K562 (cell line): Measurements from ENCODE around the gene MAST4. TPM values are rescaled to one million over a fixed set of nuclear protein-coding genes. Genes with fewer than 3 reads are reported as not detected.

ENCODE experiments used
- ATAC-seq: fragments of 200-7000 bp; cut with Tn5 transposase; 3 replicates; pipeline ENCODE4 v1.9.1; 2020; ENCODE audit warnings: moderate library complexity
- BruUV-seq: library from RNA; stranded (reverse); fragments of 400-500 nt; replicated peaks from 2 replicates; lab custom pipeline; 2021; lab: Mats Ljungman, UMichigan
- CTCF ChIA-PET: fragments of 300-600 bp; formaldehyde crosslinking; extraction: SDS; loops from one replicate; lab custom pipeline; 2021; ENCODE audit warnings: low intra/inter-chr PET ratio; lab: Yijun Ruan, JAX
- POLR2A ChIA-PET: fragments of 300-600, 350-650 bp; sonication (Branson Sonifier 250); formaldehyde crosslinking; extraction: SDS; loops from one replicate; lab custom pipeline; 2021; ENCODE audit warnings: antibody characterized with exemption, inconsistent platforms; lab: Yijun Ruan, JAX
- DNase-seq, 4 experiments: peaks; one replicate each; pipeline versions ENCODE4 v3.0.0 to v3.0.0-alpha.2; 2011 to 2018; ENCODE audit warnings: low spot score in 3 of 4, mixed read lengths in 3 of 4; ENCODE audit errors: extremely low read depth in 1 of 4
- FAIRE-seq: peaks from 2 replicates; lab custom pipeline; 2011; peaks lifted over from hg19 to GRCh38; lab: Jason Lieb, UNC
- H2AFZ ChIP-seq: 2 replicates; pipeline ENCODE4 v1.6.0; 2011; ENCODE audit warnings: low read depth, low read length, control low read depth, inconsistent platforms
- H3K27ac ChIP-seq: fragments of 200-600 bp; 3 replicates; pipeline ENCODE4 v1.8.0; 2011; ENCODE audit warnings: low read depth, mild to moderate bottlenecking, control low read depth, inconsistent platforms, low read length, moderate library complexity, mixed read lengths; ENCODE audit errors: extremely low read depth
- H3K27me3 ChIP-seq, 2 experiments: fragments of 300-600 bp in 1 of 2; 2 replicates in 1 of 2; 3 replicates in 1 of 2; pipeline versions ENCODE4 v1.6.0 to v1.8.0; 2011; ENCODE audit warnings: inconsistent platforms in 2 of 2, low read length in 2 of 2, mild to moderate bottlenecking in 1 of 2, mixed read lengths in 1 of 2, moderate library complexity in 1 of 2; ENCODE audit not compliant: control insufficient read depth in 2 of 2, insufficient read depth in 2 of 2
- H3K36me3 ChIP-seq: fragments of 300-600 bp; 3 replicates; pipeline ENCODE4 v1.8.0; 2011; ENCODE audit warnings: mild to moderate bottlenecking, low read length, inconsistent platforms; ENCODE audit not compliant: control insufficient read depth, insufficient read depth
- H3K4me1 ChIP-seq, 2 experiments: fragments of 200-600 bp in 1 of 2; replicated peaks in 1 of 2; 2 replicates in 1 of 2; 3 replicates in 1 of 2; pipeline versions ENCODE4 v1.5.1 to v1.8.0; 2011; ENCODE audit warnings: inconsistent platforms in 2 of 2, low read length in 2 of 2, mild to moderate bottlenecking in 1 of 2, mixed read lengths in 1 of 2, moderate library complexity in 1 of 2; ENCODE audit not compliant: control insufficient read depth in 2 of 2, insufficient read depth in 2 of 2
- H3K4me2 ChIP-seq: 2 replicates; pipeline ENCODE4 v1.6.1; 2011; ENCODE audit warnings: low read length, control low read depth, inconsistent platforms, mixed read lengths; ENCODE audit not compliant: insufficient read depth
- H3K4me3 ChIP-seq: fragments of 200-600 bp; sonication (generic), shearing (Covaris generic); 2 replicates; pipeline ENCODE4 v1.5.1; 2016; ENCODE audit warnings: control low read depth, inconsistent platforms
- H3K79me2 ChIP-seq: fragments of 200-600 bp; 3 replicates; pipeline ENCODE4 v1.8.0; 2011; ENCODE audit warnings: low read length, inconsistent platforms; ENCODE audit not compliant: control insufficient read depth, insufficient read depth
- H3K9ac ChIP-seq, 2 experiments: 2 replicates each; pipeline versions ENCODE4 v1.6.0 to v1.6.1; 2011; ENCODE audit warnings: low read depth in 2 of 2, low read length in 2 of 2, control low read depth in 1 of 2, inconsistent platforms in 1 of 2, mild to moderate bottlenecking in 1 of 2, mixed read lengths in 1 of 2; ENCODE audit not compliant: insufficient read depth in 1 of 2
- H3K9me1 ChIP-seq: one replicate; pipeline ENCODE4 v1.6.0; 2011; ENCODE audit warnings: inconsistent platforms, mild to moderate bottlenecking, low read length, moderate library complexity; ENCODE audit not compliant: control insufficient read depth, insufficient read depth
- H3K9me3 ChIP-seq: replicated peaks from 2 replicates; pipeline ENCODE4 v1.5.1; 2011; ENCODE audit warnings: low read depth, low read length, inconsistent platforms; ENCODE audit not compliant: control insufficient read depth, insufficient read depth
- H4K20me1 ChIP-seq: replicated peaks from 2 replicates; pipeline ENCODE4 v1.6.1; 2011; ENCODE audit warnings: low read length, inconsistent platforms, mixed read lengths; ENCODE audit not compliant: control insufficient read depth, insufficient read depth
- BRF1 ChIP-seq: IDR thresholded peaks from 3 replicates; pipeline ENCODE4 v1.6.1; 2011; ENCODE audit warnings: borderline replicate concordance, mild to moderate bottlenecking; ENCODE audit not compliant: insufficient read length; ENCODE audit errors: extremely low read depth
- CEBPG ChIP-seq, 3 experiments: fragments of 200-800 bp in 1 of 3; sonication (Bioruptor generic) in 1 of 3; sonication (generic) in 1 of 3; formaldehyde crosslinking in 1 of 3; IDR thresholded peaks in 2 of 3; conservative IDR thresholded peaks in 1 of 3; 2 replicates each; pipeline versions ENCODE4 v1.6.1 to v1.8.0; 2016 to 2022; ENCODE audit warnings: missing compliant biosample characterization in 2 of 3, missing genetic modification characterization in 2 of 3, mild to moderate bottlenecking in 1 of 3, missing genetic modification reagents in 1 of 3
- FOSL1 ChIP-seq: fragments of 200-800 bp; sonication (Bioruptor generic); conservative IDR thresholded peaks from 2 replicates; pipeline ENCODE4 v1.6.1; 2016; ENCODE audit warnings: missing genetic modification characterization, missing compliant biosample characterization
- STAG1 ChIP-seq: sonication (generic); formaldehyde crosslinking; IDR thresholded peaks from 2 replicates; pipeline ENCODE4 v1.5.0; 2020; ENCODE audit warnings: missing genetic modification reagents, borderline replicate concordance
- YBX1 ChIP-seq: fragments of 450-650 bp; IDR thresholded peaks from 2 replicates; pipeline ENCODE4 v1.7.1; 2016; ENCODE audit warnings: mild to moderate bottlenecking
- WGBS: fragments of 100-300 bp; shearing (Covaris generic); methylation state at CpG from one replicate; pipeline ENCODE4 v1.1.6; 2016; ENCODE audit warnings: low coverage, mixed read lengths; ENCODE audit not compliant: insufficient coverage; ENCODE audit errors: missing lambda C conversion rate; 5-methylcytosine and 5-hydroxymethylcytosine counted together
- in situ Hi-C: fragments of 300-500 bp; cut with MboI; formaldehyde crosslinking; loops from 4 replicates; pipeline ENCODE4 v1.15.0; 2018; ENCODE audit warnings: inconsistent platforms, mixed read lengths
- intact Hi-C: fragments of 100-400 bp; cut with micrococcal nuclease; formaldehyde crosslinking; loops from 2 replicates; pipeline ENCODE4 v1.14.2; 2022
- polyA plus RNA-seq, 8 experiments: library from polyadenylated mRNA; depleted of rRNA in 4 of 8; stranded (reverse) in 5 of 8; unstranded in 3 of 8; fragments of >200 nt; fragmentation: Nextera tagmentation in 2 of 8; fragmentation: Illumina TruSeq in 1 of 8; extraction: Ambion mirVana in 2 of 8; extraction: Trizol in 1 of 8; gene quantifications; 2 replicates each; pipeline versions ENCODE4 v1.2.1 to v1.2.3, GENCODE V29; 2011 to 2014; ENCODE audit warnings: inconsistent platforms in 1 of 8, missing spikeins in 1 of 8
- total RNA-seq, 7 experiments: library from RNA; depleted of rRNA in 6 of 7; stranded (reverse); fragments of >200 nt in 6 of 7; fragmentation: Illumina TruSeq in 2 of 7; extraction: Trizol in 2 of 7; gene quantifications; 2 replicates each; pipeline versions ENCODE4 v1.2.1 to v1.2.3, GENCODE V29; 2011 to 2021; ENCODE audit warnings: low replicate concordance in 1 of 7

MAST4 gene
- total and polyA plus RNA-seq, 9 of the 15 experiments (the other 6 are each of a cell fraction or from before 2014, with no cell fraction given), result 0.88 to 10.1 (median 5.2) TPM

- ChIA-PET POLR2A (interaction anchor here (1.0 kb wide), 1 partner anchor 15 kb away, joined by 3 read pairs; no protein-coding TSS in a partner anchor), CTCF (no interaction called here)
- H3K27me3 ChIP-seq, result peaks cover 0 to 3% of the 10 kb centered on the region in 2 experiments; a peak in 2 of 5 replicates
- intact Hi-C loops, result no loop called here
- no peak overlapping the region for H3K9ac ChIP-seq
- no peaks in the 10 kb centered on the region for H3K36me3 ChIP-seq
- no peak overlapping the region for H3K4me2 ChIP-seq
- ATAC-seq, result no peak
- TF ChIP-seq STAG1 (CRISPR knock-in tag) (no peak), BRF1 (no peak), CEBPG (CRISPR knock-in tag; IDR thresholded peaks at IDR 0.05) (no peak), CEBPG (tag; conservative IDR thresholded peaks at IDR 0.05 in 1 of 2, IDR thresholded peaks at IDR 0.05 in 1 of 2) (peak in 1 of 2 experiments; percentile 16; a peak in 1 of 4 replicates), FOSL1 (no peak), YBX1 (no peak)
- TF ChIP-seq, all 486 proteins: peak for 1
- no peaks in the 10 kb centered on the region for H3K9me3 ChIP-seq
- no TSS peak for BruUV-seq
- H3K4me1 ChIP-seq, result no peaks in the 10 kb centered on the region
- H3K79me2 ChIP-seq, result no peaks in the 10 kb centered on the region
- H3K9me1 ChIP-seq, result no peaks in the 10 kb centered on the region
- FAIRE-seq, result no peak
- in situ Hi-C loops, result no loop called here
- DNase-seq, result no peak
- no peak overlapping the region for H2AFZ ChIP-seq
- WGBS, result 0% methylated on average over 3 of the region's 3 CpGs
- no peak overlapping the region for H3K4me3 ChIP-seq
- H3K27ac ChIP-seq, result no peak overlapping the region
- H4K20me1 ChIP-seq, result no peaks in the 10 kb centered on the region
Measured at GRCh38 chr5:66839636-66840185, 243.5 kb downstream of the MAST4 start.
